Hippocampal formation (tissue), 2 donors: Measurements from ENCODE around the gene RABL6.

Experiments used
- DNase-seq, 2 donors: peaks; one replicate each; lab custom pipeline; 2025; lab: John Stamatoyannopoulos, UW

The RABL6 gene

GRCh38 chr9:136847088-136847825 lies 39.5 kb downstream of the RABL6 start:
- no peak for DNase-seq

- no peak for DNase-seq
Observed at GRCh38 chr9:136847826-136848392, 40.2 kb downstream of the RABL6 start.

DNA sequence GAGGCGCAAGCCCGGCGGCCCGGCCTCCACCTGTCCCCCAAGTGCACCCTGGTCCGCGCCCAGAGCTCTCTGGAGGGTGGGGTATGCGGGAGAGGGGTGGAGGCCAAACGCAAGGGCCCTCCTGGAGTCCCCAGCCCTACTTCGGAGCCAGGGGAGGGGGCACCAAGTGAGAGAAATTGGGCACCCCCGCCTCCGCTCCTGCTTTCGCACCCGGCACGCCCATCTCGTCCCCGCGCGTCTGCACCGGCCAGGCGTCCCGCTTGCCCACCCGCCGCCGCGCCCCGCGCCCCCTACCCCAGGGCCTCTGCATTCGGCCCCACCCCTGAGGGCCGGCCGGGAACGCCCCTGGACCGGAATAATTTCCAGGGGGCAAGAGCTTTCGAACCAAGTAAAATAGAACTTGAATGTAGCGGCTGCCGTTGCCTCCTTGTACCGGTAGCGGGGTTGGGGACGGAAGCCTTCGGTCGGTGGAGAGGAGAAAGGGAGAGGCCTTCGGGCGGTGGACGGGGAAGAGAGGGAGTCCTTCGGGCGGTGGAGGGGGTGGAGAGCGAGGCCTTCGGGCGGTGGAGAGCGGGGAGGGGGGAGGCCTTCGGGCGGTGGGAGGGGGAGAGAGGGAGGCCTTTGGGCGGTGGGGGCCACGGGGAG lies 40.8 kb downstream of the RABL6 start:
- DNase-seq, result peak in 1 of 2 donors; percentile 70

- DNase-seq, result peak; percentile 98
Observed at GRCh38 chr9:136849038-136849959, 41.6 kb downstream of the RABL6 start, which contains the start of gene PHPT1. TSS of gene PHPT1 (plus strand) at chr9:136849409. CDS start at chr9:136849431, 22 bp downstream.

- DNase-seq, result no peak
Observed at GRCh38 chr9:136849960-136850865, 42.5 kb downstream of the RABL6 start.

DNA sequence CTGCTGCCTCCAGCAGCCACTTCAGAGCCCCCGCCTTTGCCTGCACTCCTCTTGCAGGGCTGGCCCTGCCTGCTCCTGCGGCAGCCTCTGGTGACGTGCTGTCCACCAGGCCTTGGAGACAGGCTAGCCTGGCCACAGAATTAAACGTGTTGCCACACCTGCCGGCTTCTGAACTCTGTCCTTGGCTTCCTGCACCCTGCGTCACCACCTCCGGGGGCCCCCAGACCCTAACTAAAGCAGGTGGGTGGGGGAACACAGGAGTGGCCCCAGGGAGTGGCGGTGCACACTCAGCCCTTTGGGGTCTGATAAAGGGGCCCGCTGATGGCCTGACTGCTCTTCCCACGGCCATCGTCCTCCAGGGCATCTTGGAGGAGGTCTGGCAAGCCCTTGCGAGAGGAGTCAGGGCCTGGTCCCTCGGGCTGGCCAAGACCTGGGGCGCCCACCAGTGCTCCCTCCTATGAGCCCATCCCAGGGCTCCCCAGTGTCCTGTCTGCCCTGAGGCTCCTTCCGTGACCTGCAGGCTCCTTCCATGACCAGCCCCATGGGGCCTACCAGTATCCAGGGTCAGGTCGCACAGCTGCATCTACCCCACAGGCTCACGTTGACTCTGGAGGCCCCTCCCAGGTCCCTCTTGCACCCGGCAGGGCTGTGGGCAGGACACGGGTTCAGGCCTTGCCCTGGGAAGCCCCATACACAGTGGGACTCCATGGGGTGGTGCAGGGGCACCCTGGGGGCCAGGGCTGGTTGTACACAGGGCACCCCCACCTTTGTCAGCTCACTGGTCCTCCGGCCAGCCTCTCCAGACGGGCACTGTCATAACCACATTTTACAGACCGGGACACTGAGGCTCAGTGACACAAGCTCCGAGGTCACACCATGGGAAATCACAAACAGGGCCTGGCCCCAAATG lies 43.4 kb downstream of the RABL6 start:
- DNase-seq, result no peak

DNA sequence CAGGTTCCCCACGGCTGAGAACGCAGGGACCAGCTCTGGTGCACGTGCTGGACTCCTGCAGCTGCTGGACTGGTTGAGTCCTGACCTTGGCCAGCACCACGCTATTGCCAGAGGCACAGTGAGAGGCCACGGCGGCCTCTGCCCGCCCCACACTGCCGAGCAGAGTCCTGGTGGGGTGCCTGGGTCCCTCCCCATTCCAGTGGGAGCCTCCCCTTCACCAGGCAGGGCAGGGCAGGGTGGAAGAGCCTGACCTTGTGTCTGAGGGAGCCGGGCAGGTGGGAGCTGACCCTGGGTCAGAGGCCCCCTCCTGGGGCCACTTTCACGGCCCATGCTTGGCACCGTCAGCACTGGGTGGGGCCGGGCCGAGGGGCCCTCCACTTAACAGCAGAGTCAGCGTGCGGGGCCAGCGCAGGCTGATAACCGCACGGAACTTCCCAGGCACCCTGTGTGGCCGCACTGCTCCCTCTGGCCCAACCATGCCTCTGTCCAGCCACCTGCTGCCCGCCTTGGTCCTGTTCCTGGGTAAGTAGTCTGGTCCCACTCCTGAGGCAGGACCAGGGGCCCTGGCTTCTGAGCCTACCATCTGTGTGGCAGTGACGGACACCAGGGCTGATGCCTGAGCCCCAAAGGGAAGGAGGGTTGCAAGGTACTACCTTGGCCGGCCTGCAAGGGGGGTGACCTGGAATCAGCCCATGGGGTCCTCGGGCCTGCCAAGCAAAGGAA lies 44.4 kb downstream of the RABL6 start, which contains the start of gene MAMDC4:
MAMDC4 (plus strand) TSS at position 406 of the 723 bp plus-strand sequence; CDS start at position 477, 71 bp downstream.
- DNase-seq, result no peak

DNA sequence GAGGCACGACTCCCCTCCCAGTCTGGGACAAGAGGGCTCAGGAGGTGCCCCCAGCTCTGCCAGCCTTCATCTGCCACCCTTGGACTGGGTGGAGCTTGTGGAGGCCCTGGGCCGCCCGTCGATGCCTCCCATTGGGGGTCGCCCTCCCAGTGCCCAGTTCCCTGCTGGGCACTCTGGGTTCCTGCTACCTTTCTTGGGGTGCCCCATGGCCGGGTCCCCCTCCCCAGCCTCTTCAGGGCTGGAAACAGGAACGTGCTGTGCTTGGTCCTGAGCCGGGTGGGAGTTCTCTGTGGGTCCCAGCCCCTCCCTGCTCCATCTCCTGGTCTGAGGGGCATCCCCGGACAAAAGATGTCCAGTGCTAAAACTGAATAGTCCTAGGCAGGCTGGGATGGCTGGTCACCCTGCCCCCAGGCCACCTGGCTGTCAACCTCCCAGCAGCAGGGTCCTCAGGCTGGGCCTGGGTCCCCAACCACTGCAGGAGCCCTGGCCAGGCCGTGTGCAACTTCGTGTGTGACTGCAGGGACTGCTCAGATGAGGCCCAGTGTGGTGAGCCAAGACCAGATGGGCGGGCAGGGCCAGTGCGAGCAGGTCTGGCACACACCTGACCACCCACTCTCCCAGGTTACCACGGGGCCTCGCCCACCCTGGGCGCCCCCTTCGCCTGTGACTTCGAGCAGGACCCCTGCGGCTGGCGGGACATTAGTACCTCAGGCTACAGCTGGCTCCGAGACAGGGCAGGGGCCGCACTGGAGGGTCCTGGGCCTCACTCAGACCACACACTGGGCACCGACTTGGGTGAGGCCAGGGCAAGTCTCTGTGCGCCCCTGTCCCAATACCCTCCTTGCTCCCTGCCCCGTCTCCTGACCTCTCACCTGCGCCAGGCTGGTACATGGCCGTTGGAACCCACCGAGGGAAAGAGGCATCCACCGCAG lies 45.2 kb downstream of the RABL6 start:
- no peak for DNase-seq

GRCh38 chr9:136853596-136854112 lies 45.9 kb downstream of the RABL6 start:
- no peak for DNase-seq

GRCh38 chr9:136854113-136854841 lies 46.5 kb downstream of the RABL6 start:
- no peak for DNase-seq

DNA sequence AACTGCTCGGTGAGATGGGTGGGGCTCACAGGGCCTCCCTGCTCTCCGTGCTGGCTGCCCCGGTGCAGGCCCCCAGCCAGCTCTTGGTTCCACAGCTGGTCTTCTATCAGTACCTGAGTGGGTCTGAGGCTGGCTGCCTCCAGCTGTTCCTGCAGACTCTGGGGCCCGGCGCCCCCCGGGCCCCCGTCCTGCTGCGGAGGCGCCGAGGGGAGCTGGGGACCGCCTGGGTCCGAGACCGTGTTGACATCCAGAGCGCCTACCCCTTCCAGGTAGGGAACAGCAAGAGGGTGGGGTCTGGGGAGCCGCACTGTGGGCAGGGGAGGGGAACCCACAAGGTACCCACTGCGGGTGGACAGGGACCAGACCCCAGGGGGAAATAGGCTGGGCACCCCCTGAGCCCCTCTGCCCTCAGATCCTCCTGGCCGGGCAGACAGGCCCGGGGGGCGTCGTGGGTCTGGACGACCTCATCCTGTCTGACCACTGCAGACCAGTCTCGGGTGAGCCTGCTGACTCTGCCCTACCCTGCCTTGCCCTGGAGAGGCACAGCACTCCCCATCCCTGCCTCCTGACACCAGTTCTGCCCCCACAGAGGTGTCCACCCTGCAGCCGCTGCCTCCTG lies 47.2 kb downstream of the RABL6 start:
- no peak for DNase-seq

GRCh38 chr9:136855461-136856078 lies 47.8 kb downstream of the RABL6 start:
- DNase-seq, result no peak

- no peak for DNase-seq
Observed at GRCh38 chr9:136856079-136856476, 48.3 kb downstream of the RABL6 start.

- DNase-seq, result no peak
Observed at GRCh38 chr9:136856541-136857141, 48.9 kb downstream of the RABL6 start.

DNA sequence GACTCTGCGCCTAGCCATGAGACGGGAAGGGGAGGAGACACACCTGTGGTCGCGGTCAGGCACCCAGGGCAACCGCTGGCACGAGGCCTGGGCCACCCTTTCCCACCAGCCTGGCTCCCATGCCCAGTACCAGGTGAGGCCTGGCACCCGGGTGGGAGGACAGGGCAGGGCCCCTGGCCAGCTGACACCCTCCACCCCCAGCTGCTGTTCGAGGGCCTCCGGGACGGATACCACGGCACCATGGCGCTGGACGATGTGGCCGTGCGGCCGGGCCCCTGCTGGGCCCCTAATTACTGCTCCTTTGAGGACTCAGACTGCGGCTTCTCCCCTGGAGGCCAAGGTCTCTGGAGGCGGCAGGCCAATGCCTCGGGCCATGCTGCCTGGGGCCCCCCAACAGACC lies 49.4 kb downstream of the RABL6 start:
- no peak for DNase-seq
